ENCODE data around the gene MYO3B.

The MYO3B gene

GRCh38 chr2:170381678-170382077 lies 203.7 kb downstream of the MYO3B start:
- DNase-seq (ENCODE audit: low read depth): no peak
- H3K4me3 ChIP-seq (ENCODE audit: low read length): no peak overlapping the region
- TF ChIP-seq, protein P1, sequence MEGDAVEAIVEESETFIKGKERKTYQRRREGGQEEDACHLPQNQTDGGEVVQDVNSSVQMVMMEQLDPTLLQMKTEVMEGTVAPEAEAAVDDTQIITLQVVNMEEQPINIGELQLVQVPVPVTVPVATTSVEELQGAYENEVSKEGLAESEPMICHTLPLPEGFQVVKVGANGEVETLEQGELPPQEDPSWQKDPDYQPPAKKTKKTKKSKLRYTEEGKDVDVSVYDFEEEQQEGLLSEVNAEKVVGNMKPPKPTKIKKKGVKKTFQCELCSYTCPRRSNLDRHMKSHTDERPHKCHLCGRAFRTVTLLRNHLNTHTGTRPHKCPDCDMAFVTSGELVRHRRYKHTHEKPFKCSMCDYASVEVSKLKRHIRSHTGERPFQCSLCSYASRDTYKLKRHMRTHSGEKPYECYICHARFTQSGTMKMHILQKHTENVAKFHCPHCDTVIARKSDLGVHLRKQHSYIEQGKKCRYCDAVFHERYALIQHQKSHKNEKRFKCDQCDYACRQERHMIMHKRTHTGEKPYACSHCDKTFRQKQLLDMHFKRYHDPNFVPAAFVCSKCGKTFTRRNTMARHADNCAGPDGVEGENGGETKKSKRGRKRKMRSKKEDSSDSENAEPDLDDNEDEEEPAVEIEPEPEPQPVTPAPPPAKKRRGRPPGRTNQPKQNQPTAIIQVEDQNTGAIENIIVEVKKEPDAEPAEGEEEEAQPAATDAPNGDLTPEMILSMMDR (conservative IDR thresholded peaks at IDR 0.05; ENCODE audit: low read depth, low read length): no peak

DNA sequence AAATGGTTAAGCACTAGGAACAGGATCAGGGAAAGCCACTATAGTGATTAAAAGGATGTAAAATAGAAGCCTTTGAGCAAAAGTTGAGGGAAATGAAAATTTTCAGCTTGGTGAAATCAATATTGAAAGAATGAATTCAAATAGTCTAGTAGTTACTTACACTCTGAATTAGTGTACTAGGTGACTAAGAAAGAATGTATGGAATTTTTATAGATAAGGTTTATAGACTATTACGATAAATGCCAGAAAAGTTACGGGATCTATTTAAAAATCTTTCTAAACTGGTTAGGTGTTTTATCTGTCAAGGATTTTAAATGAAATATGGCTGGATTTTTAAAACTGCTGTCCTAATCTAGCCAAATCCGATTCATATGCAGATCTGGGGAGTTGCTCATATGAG lies 208.6 kb downstream of the MYO3B start:
- TF ChIP-seq, protein P1 (conservative IDR thresholded peaks at IDR 0.05; ENCODE audit: low read depth, low read length): no peak
- no peak overlapping the region for H3K4me3 ChIP-seq (ENCODE audit: low read length)
- DNase-seq (ENCODE audit: low read depth): no peak

DNA sequence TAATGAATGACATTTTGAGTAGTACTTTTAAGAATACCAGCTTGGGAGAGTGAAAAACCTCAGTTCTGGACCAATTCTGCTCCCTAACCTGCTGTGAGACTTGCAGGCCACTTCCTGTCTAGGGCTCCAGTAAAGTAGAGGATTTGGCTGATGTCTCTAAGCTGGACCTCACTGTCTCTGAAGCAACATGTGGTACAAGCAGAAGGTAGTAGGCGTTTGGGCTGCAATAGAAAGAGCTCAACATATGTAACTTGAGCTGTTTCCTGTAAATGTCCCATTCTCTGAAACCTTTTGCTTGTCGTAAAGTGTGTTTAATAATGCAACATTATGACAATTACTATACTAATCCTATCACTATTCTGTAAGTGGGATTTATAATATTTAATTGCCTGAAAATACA lies 213.1 kb downstream of the MYO3B start:
- no peak for DNase-seq (ENCODE audit: low read depth)
- TF ChIP-seq, protein P1 (conservative IDR thresholded peaks at IDR 0.05; ENCODE audit: low read depth, low read length): no peak
- H3K4me3 ChIP-seq (ENCODE audit: low read length): no peak overlapping the region

DNA sequence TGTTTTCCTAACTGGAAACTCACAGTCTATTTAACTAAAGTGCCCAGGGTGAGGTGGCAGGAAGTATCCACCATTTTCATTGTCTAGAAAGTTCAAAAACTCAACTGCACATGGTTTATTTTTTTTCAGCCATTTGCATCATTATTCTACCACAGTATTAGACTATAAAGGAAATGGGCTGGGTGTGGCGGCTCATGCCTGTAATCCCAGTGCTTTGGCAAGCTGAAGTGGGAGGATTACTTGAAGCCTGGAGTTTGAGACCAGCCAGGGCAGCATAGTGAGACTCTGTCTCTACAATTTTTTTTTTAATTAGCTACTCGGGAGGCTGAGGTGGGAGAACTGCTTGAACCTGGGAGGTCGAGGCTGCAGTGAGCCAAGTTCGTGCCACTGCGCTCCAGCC lies 213.8 kb downstream of the MYO3B start:
- TF ChIP-seq, protein P1 (conservative IDR thresholded peaks at IDR 0.05; ENCODE audit: low read depth, low read length): no peak
- DNase-seq (ENCODE audit: low read depth): no peak
- no peak overlapping the region for H3K4me3 ChIP-seq (ENCODE audit: low read length)

GRCh38 chr2:170393861-170394498 lies 216.0 kb downstream of the MYO3B start:
- H3K4me3 ChIP-seq (ENCODE audit: low read length): no peak overlapping the region
- no peak for DNase-seq (ENCODE audit: low read depth)
- TF ChIP-seq, protein P1 (conservative IDR thresholded peaks at IDR 0.05; ENCODE audit: low read depth, low read length): no peak

GRCh38 chr2:170394641-170395387 lies 216.9 kb downstream of the MYO3B start:
- DNase-seq (ENCODE audit: low read depth): no peak
- TF ChIP-seq, protein P1 (conservative IDR thresholded peaks at IDR 0.05; ENCODE audit: low read depth, low read length): peak; percentile 16
- no peak overlapping the region for H3K4me3 ChIP-seq (ENCODE audit: low read length)

Data from retinal pigment epithelial cell (primary cell).